Measurements from ENCODE around the gene C10orf71. TPM values are rescaled to one million over a fixed set of nuclear protein-coding genes. Genes with fewer than 3 reads are reported as not detected.

Gene C10orf71
- total and polyA plus RNA-seq, 2 experiments from 2014 or later = not detected

- H3K4me1 ChIP-seq (ENCODE audit: insufficient read depth) = no peaks in the 10 kb centered on the region
- TF ChIP-seq CTCF (IDR thresholded peaks at IDR 0.05; ENCODE audit: poor library complexity) = no peak
- no peak for TF ChIP-seq EZH2phosphoT487 (IDR thresholded peaks at IDR 0.05; ENCODE audit: low read depth, severe bottlenecking, unreplicated experiment)
- TF ChIP-seq EZH2 (IDR thresholded peaks at IDR 0.05; ENCODE audit: borderline replicate concordance) = no peak
- H2AFZ ChIP-seq = no peak overlapping the region
- H3K9me2 ChIP-seq (replicated peaks; ENCODE audit: insufficient read depth) = no peaks in the 10 kb centered on the region
- no peak for DNase-seq (ENCODE audit: low spot score)
- no peaks in the 10 kb centered on the region for H3K27me3 ChIP-seq
- no peaks in the 10 kb centered on the region for H3K36me3 ChIP-seq (replicated peaks; ENCODE audit: insufficient read depth, low read depth)
- H3K27ac ChIP-seq = no peak overlapping the region
- H3K4me3 ChIP-seq = no peak overlapping the region
- 86% methylated on average over 4 of the region's 4 CpGs for WGBS (ENCODE audit: low lambda C conversion rate, missing lambda C conversion rate)
- H3K9me3 ChIP-seq (ENCODE audit: low read depth) = no peaks in the 10 kb centered on the region
- H3K4me2 ChIP-seq = no peak overlapping the region
- no peaks in the 10 kb centered on the region for H4K20me1 ChIP-seq (ENCODE audit: insufficient read depth, poor library complexity, severe bottlenecking)
- no peaks in the 10 kb centered on the region for H3K79me2 ChIP-seq
These were observed 69.3 kb downstream of the C10orf71 start for GRCh38 chr10:49368256-49368655.

DNA sequence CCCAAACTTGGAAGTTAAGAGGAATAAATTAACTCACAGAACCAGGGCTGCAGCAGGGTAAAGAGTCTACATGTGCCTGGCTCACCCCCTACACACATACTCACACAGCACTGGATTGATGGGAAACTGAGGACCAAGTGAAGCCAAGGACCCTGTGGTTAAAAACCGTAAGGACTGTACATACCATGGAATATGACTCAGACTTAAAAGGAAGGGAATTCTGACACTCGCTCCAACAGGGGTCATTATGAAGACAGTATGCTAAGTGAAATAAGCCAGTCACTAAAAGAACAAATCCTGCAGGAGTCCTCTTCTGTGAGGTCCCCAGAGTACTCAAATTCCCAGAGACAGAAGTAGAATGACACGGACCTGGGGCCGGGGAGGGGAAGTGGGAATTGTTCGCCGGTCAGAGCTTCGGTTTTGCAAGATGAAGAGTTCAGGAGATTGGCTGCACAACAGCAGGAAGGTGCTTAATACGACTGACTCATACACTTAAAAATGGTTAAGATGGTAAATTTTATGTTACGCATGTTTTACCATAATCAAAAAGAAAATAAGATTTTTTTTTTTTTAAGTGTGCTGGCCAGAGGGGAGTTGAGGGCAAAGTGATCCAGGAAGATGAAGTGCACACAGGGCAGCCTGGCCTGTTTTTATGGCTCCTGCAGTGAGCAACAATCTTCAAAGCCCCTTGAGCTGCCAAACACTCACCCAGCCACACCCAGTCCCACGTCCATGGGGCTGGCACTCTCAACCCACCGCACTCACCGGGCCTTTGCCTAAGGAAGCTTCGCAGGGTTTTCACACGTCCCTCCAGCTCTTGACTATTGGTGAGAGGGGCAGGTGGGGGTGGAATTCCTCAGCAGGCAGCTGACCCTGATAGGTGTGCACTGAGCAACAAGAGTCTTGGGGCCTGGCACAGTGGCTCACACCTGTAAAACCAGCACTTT lies 70.5 kb downstream of the C10orf71 start:
- Histone ChIP-seq H3K27ac (no peak overlapping the region), H3K9me2 (replicated peaks; ENCODE audit: insufficient read depth) (no peaks in the 10 kb centered on the region), H4K20me1 (ENCODE audit: insufficient read depth, poor library complexity, severe bottlenecking) (no peaks in the 10 kb centered on the region), H3K9me3 (ENCODE audit: low read depth) (no peaks in the 10 kb centered on the region), H3K4me2 (no peak overlapping the region), H2AFZ (no peak overlapping the region), H3K36me3 (replicated peaks; ENCODE audit: insufficient read depth, low read depth) (no peaks in the 10 kb centered on the region), H3K4me1 (ENCODE audit: insufficient read depth) (no peaks in the 10 kb centered on the region), H3K4me3 (no peak overlapping the region), H3K27me3 (peaks cover 6% of the 10 kb centered on the region), H3K79me2 (no peaks in the 10 kb centered on the region)
- WGBS (ENCODE audit: low lambda C conversion rate, missing lambda C conversion rate) = 68% methylated on average over 14 of the region's 14 CpGs
- DNase-seq (ENCODE audit: low spot score) = no peak
- TF ChIP-seq EZH2phosphoT487 (IDR thresholded peaks at IDR 0.05; ENCODE audit: low read depth, severe bottlenecking, unreplicated experiment) (no peak), CTCF (IDR thresholded peaks at IDR 0.05; ENCODE audit: poor library complexity) (no peak), EZH2 (IDR thresholded peaks at IDR 0.05; ENCODE audit: borderline replicate concordance) (no peak)

GRCh38 chr10:49370326-49371100 lies 71.5 kb downstream of the C10orf71 start:
- TF ChIP-seq EZH2 (IDR thresholded peaks at IDR 0.05; ENCODE audit: borderline replicate concordance) (no peak), CTCF (IDR thresholded peaks at IDR 0.05; ENCODE audit: poor library complexity) (no peak), EZH2phosphoT487 (IDR thresholded peaks at IDR 0.05; ENCODE audit: low read depth, severe bottlenecking, unreplicated experiment) (no peak)
- Histone ChIP-seq H3K4me1 (ENCODE audit: insufficient read depth) (no peaks in the 10 kb centered on the region), H3K4me3 (no peak overlapping the region), H3K27ac (no peak overlapping the region), H3K79me2 (no peaks in the 10 kb centered on the region), H4K20me1 (ENCODE audit: insufficient read depth, poor library complexity, severe bottlenecking) (no peaks in the 10 kb centered on the region), H3K27me3 (peaks cover 10% of the 10 kb centered on the region), H2AFZ (no peak overlapping the region), H3K9me3 (ENCODE audit: low read depth) (no peaks in the 10 kb centered on the region), H3K4me2 (no peak overlapping the region), H3K9me2 (replicated peaks; ENCODE audit: insufficient read depth) (no peaks in the 10 kb centered on the region), H3K36me3 (replicated peaks; ENCODE audit: insufficient read depth, low read depth) (no peaks in the 10 kb centered on the region)
- WGBS (ENCODE audit: low lambda C conversion rate, missing lambda C conversion rate) = 92% methylated on average over 8 of the region's 8 CpGs
- DNase-seq (ENCODE audit: low spot score) = no peak
